IMR-90 (cell line): Measurements from ENCODE around the gene RABEP1. TPM values are rescaled to one million over a fixed set of nuclear protein-coding genes. Genes with fewer than 3 reads are reported as not detected.
A peak's percentile ranks its signal among the peaks of the same experiment; 100 is the strongest.

Experiments
- ATAC-seq: fragments of 200-7000 bp; cut with Tn5 transposase; 2 replicates; pipeline ENCODE4 v1.9.1; 2020; ENCODE audit warnings: low read depth, mild to moderate bottlenecking, moderate library complexity
- BruUV-seq: library from RNA; stranded (reverse); fragments of 400-500 nt; replicated peaks from 2 replicates; lab custom pipeline; 2021; lab: Mats Ljungman, UMichigan
- CTCF ChIA-PET: fragments of 300-600 bp; formaldehyde crosslinking; extraction: SDS; loops from one replicate; lab custom pipeline; 2021; ENCODE audit warnings: antibody characterized with exemption; lab: Yijun Ruan, JAX
- POLR2A ChIA-PET: fragments of 300-600 bp; sonication (Branson Sonifier 250); formaldehyde crosslinking; loops from one replicate; lab custom pipeline; 2022; ENCODE audit warnings: antibody characterized with exemption; ENCODE audit not compliant: unreplicated experiment; lab: Charles Lee
- DNase-seq: peaks from one replicate; pipeline ENCODE4 v3.0.0; 2013
- H2AFZ ChIP-seq: replicated peaks from 2 replicates; pipeline ENCODE3; 2013; ENCODE audit warnings: low read length, mild to moderate bottlenecking; ENCODE audit not compliant: poor library complexity
- H2AK5ac ChIP-seq: 2 replicates; pipeline ENCODE4 v1.6.1; 2013; ENCODE audit warnings: low read depth, low read length, inconsistent platforms
- H2AK9ac ChIP-seq: replicated peaks from 2 replicates; pipeline ENCODE3; 2013; ENCODE audit warnings: mild to moderate bottlenecking, low read depth, low read length, moderate library complexity; ENCODE audit not compliant: poor library complexity
- H2BK120ac ChIP-seq: 2 replicates; pipeline ENCODE4 v1.6.1; 2013; ENCODE audit warnings: low read depth, low read length, inconsistent platforms
- H2BK15ac ChIP-seq: 3 replicates; pipeline ENCODE4 v1.6.1; 2013; ENCODE audit warnings: low read depth, low read length, inconsistent platforms
- H2BK20ac ChIP-seq: 2 replicates; pipeline ENCODE4 v1.6.1; 2013; ENCODE audit warnings: low read depth, mild to moderate bottlenecking, inconsistent platforms, low read length, moderate library complexity
- H2BK5ac ChIP-seq: 2 replicates; pipeline ENCODE4 v1.6.1; 2013; ENCODE audit warnings: mild to moderate bottlenecking, low read depth, low read length, inconsistent platforms; ENCODE audit not compliant: poor library complexity, severe bottlenecking
- H3K14ac ChIP-seq: replicated peaks from 2 replicates; pipeline ENCODE4 v1.6.1; 2013; ENCODE audit warnings: low read depth, low read length, inconsistent platforms
- H3K18ac ChIP-seq: 2 replicates; pipeline ENCODE4 v1.6.1; 2013; ENCODE audit warnings: low read depth, low read length, control low read depth
- H3K23ac ChIP-seq: 2 replicates; pipeline ENCODE4 v1.6.1; 2013; ENCODE audit warnings: low read depth, low read length, inconsistent platforms
- H3K27ac ChIP-seq: 2 replicates; pipeline ENCODE4 v1.5.1; 2013; ENCODE audit warnings: mild to moderate bottlenecking, control low read depth, low read length; ENCODE audit not compliant: insufficient read depth
- H3K27me3 ChIP-seq: 2 replicates; pipeline ENCODE4 v1.6.1; 2013; ENCODE audit warnings: low read length; ENCODE audit not compliant: control insufficient read depth, insufficient read depth
- H3K36me3 ChIP-seq: 2 replicates; pipeline ENCODE4 v1.6.1; 2013; ENCODE audit warnings: low read length, mixed read lengths; ENCODE audit not compliant: control insufficient read depth, insufficient read depth
- H3K4ac ChIP-seq: 2 replicates; pipeline ENCODE4 v1.6.1; 2013; ENCODE audit warnings: low read depth, low read length, inconsistent platforms
- H3K4me1 ChIP-seq: 2 replicates; pipeline ENCODE4 v1.6.1; 2013; ENCODE audit warnings: low read length, mixed read lengths; ENCODE audit not compliant: control insufficient read depth, insufficient read depth
- H3K4me2 ChIP-seq: 2 replicates; pipeline ENCODE4 v1.6.1; 2013; ENCODE audit warnings: low read depth, mild to moderate bottlenecking, control low read depth, low read length, moderate library complexity
- H3K4me3 ChIP-seq: 2 replicates; pipeline ENCODE4 v1.5.1; 2013; ENCODE audit warnings: low read depth, mild to moderate bottlenecking, control low read depth, low read length, moderate library complexity; ENCODE audit not compliant: insufficient read depth
- H3K56ac ChIP-seq: 2 replicates; pipeline ENCODE4 v1.6.1; 2013; ENCODE audit warnings: low read length, inconsistent platforms; ENCODE audit not compliant: insufficient read depth; ENCODE audit errors: extremely low read depth
- H3K79me1 ChIP-seq, 2 experiments: 2 replicates each; pipeline ENCODE4 v1.6.1; 2013; ENCODE audit warnings: low read length in 2 of 2, inconsistent platforms in 1 of 2, low read depth in 1 of 2
- H3K9ac ChIP-seq: 2 replicates; pipeline ENCODE4 v1.6.1; 2013; ENCODE audit warnings: low read depth, low read length, control low read depth
- H3K9me1 ChIP-seq: 2 replicates; pipeline ENCODE4 v1.6.1; 2013; ENCODE audit warnings: low read length, inconsistent platforms; ENCODE audit not compliant: insufficient read depth
- H3K9me3 ChIP-seq: 2 replicates; pipeline ENCODE4 v1.6.1; 2013; ENCODE audit warnings: low read length; ENCODE audit not compliant: control insufficient read depth, insufficient read depth
- H4K20me1 ChIP-seq: 2 replicates; pipeline ENCODE4 v1.6.1; 2013; ENCODE audit warnings: low read length, inconsistent platforms; ENCODE audit not compliant: insufficient read depth
- H4K5ac ChIP-seq: 2 replicates; pipeline ENCODE4 v1.6.1; 2013; ENCODE audit warnings: mild to moderate bottlenecking, low read depth, low read length, control low read depth
- H4K8ac ChIP-seq, 2 experiments: 2 replicates each; pipeline ENCODE4 v1.6.1; 2013; ENCODE audit warnings: low read depth in 2 of 2, low read length in 2 of 2, control low read depth in 1 of 2, inconsistent platforms in 1 of 2
- H4K91ac ChIP-seq: 2 replicates; pipeline ENCODE4 v1.6.1; 2013; ENCODE audit warnings: low read depth, low read length, inconsistent platforms; ENCODE audit not compliant: insufficient read depth
- BHLHE40 ChIP-seq: fragments of 150-350 bp; IDR thresholded peaks from 2 replicates; pipeline ENCODE4 v1.6.1; 2016; ENCODE audit warnings: mild to moderate bottlenecking, low read depth, low read length
- MAZ ChIP-seq: IDR thresholded peaks from 2 replicates; pipeline ENCODE4 v1.6.1; 2012; ENCODE audit warnings: low read depth, mild to moderate bottlenecking, low read length, improper control_type of control experiment, moderate library complexity, borderline replicate concordance
- POLR2A ChIP-seq: IDR thresholded peaks from 2 replicates; pipeline ENCODE4 v1.6.1; 2012; ENCODE audit warnings: mild to moderate bottlenecking, low read depth, low read length
- SMC3 ChIP-seq: fragments of 150-350 bp; IDR thresholded peaks from 2 replicates; pipeline ENCODE4 v1.6.1; 2016; ENCODE audit warnings: low read depth, mild to moderate bottlenecking, antibody characterized with exemption, low read length, moderate library complexity
- WGBS, 2 experiments: methylation state at CpG; one replicate each; pipeline versions ENCODE4 v1.1.5 to v1.1.7; 2013; ENCODE audit warnings: missing lambda C conversion rate in 2 of 2; ENCODE audit not compliant: insufficient read length in 1 of 2; ENCODE audit errors: extremely low coverage in 2 of 2; 5-methylcytosine and 5-hydroxymethylcytosine counted together
- dilution Hi-C: fragments of 300-500 bp; cut with HindIII; formaldehyde crosslinking; loops from one replicate; pipeline ENCODE4 v1.14.3; 2018; ENCODE audit warnings: low sequenced_read_pairs; ENCODE audit not compliant: unreplicated experiment
- in situ Hi-C: fragments of 300-500 bp; cut with MboI; formaldehyde crosslinking; loops from 3 replicates; pipeline ENCODE4 v1.14.3; 2019; ENCODE audit warnings: low sequenced_read_pairs, inconsistent platforms, mixed read lengths
- intact Hi-C: fragments of 100-400 bp; cut with micrococcal nuclease; formaldehyde crosslinking; loops from 2 replicates; pipeline ENCODE4 v1.10.0; 2022
- polyA plus RNA-seq, 3 experiments: library from polyadenylated mRNA; depleted of rRNA; stranded (reverse); fragments of >200 nt; gene quantifications; 2 replicates each; pipeline ENCODE4 v1.2.3, GENCODE V29; 2012; ENCODE audit warnings: low replicate concordance in 1 of 3
- total RNA-seq: library from RNA; depleted of rRNA; stranded (reverse); fragments of >200 nt; gene quantifications from 2 replicates; pipeline ENCODE4 v1.2.3, GENCODE V29; 2012; rRNA removed
- TF ChIP-seq, protein P1 (sequence below): fragments of 150-350 bp; IDR thresholded peaks from 2 replicates; pipeline ENCODE4 v1.6.1; 2016; ENCODE audit warnings: low read depth, mild to moderate bottlenecking, low read length, moderate library complexity, borderline replicate concordance

RABEP1 gene
- total and polyA plus RNA-seq, 2 of the 4 experiments (the other 2 are of a cell fraction): 15.3 to 38.2 TPM

DNA sequence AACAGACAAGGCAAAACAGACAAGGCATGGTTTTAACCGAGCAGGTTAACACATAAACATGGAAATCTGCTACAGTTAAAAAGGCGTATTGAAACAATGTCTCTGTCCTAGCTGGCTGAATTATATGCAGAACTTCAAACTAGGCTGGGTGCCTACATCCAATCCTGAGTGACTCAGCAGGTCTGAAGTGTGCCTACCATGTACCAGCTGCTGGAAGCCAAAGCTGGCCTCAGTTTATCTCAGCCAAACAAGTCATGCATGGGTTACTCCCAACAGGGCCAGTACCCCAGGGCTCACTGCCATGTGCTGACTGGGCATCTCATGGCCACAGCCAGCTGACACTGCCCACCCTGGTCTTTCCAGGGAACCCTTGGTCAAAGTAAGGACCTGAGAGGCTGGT, 152.9 kb downstream of the RABEP1 start:
- dilution Hi-C loops (no loop called here), in situ Hi-C loops (no loop called here), intact Hi-C loops (no loop called here)
- Histone ChIP-seq H3K4me1 (peaks cover 7% of the 10 kb centered on the region), H2BK15ac (no peak overlapping the region), H3K4me2 (no peak overlapping the region), H4K5ac (no peak overlapping the region), H4K91ac (no peak overlapping the region), H2AFZ (no peak overlapping the region), H4K20me1 (peaks cover 15% of the 10 kb centered on the region), H3K9ac (no peak overlapping the region), H3K79me1 (peaks cover 33 to 71% of the 10 kb centered on the region in 2 experiments), H3K18ac (no peak overlapping the region), H3K23ac (no peak overlapping the region), H3K56ac (no peak overlapping the region), H2AK9ac (no peak overlapping the region), H3K9me1 (peaks cover 10% of the 10 kb centered on the region; the same call in 1 of the 2 replicates), H3K4me3 (no peak overlapping the region), H3K36me3 (peaks cover 49% of the 10 kb centered on the region), H3K27ac (no peak overlapping the region), H3K27me3 (no peaks in the 10 kb centered on the region), H2AK5ac (no peak overlapping the region), H2BK120ac (no peak overlapping the region), H2BK5ac (peak overlapping the region; percentile 32), H3K14ac (no peak overlapping the region), H3K4ac (no peak overlapping the region), H2BK20ac (no peak overlapping the region), H3K9me3 (no peaks in the 10 kb centered on the region), H4K8ac (no peak overlapping the region)
- CTCF ChIA-PET: no interaction called here
- no TSS peak for BruUV-seq
- WGBS, 2 experiments: 100% methylated on average over 2 of the region's 2 CpGs; no CpG with 5 or more reads in 1 of the 2 experiments
- ATAC-seq: no peak
- DNase-seq: no peak
- POLR2A ChIA-PET: no interaction called here
- no peak for TF ChIP-seq MAZ
- no peak for TF ChIP-seq BHLHE40
- no peak for TF ChIP-seq POLR2A
- TF ChIP-seq, protein P1, sequence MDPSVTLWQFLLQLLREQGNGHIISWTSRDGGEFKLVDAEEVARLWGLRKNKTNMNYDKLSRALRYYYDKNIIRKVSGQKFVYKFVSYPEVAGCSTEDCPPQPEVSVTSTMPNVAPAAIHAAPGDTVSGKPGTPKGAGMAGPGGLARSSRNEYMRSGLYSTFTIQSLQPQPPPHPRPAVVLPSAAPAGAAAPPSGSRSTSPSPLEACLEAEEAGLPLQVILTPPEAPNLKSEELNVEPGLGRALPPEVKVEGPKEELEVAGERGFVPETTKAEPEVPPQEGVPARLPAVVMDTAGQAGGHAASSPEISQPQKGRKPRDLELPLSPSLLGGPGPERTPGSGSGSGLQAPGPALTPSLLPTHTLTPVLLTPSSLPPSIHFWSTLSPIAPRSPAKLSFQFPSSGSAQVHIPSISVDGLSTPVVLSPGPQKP: no peak
- TF ChIP-seq SMC3: no peak

Other genes starting within 250 kb of the RABEP1 start
- not detected in 2 replicates for gene SLC52A1, start 246.9 kb upstream of the RABEP1 start, total RNA-seq
- not detected in 2 replicates for gene SLC52A1, start 246.9 kb upstream of the RABEP1 start, polyA plus RNA-seq (2012; rRNA removed)
- 0.54 and 0.83 TPM in 2 replicates for gene ZFP3, start 203.8 kb upstream of the RABEP1 start, total RNA-seq
- 0.60 and 0.75 TPM in 2 replicates for gene ZFP3, start 203.8 kb upstream of the RABEP1 start, polyA plus RNA-seq (2012; rRNA removed)
- gene ZNF232, start 170.4 kb upstream of the RABEP1 start, total RNA-seq: 6.4 and 6.5 TPM in 2 replicates
- 3.2 and 4.0 TPM in 2 replicates for gene ZNF232, start 170.4 kb upstream of the RABEP1 start, polyA plus RNA-seq (2012; rRNA removed)
- gene USP6, start 166.3 kb upstream of the RABEP1 start, total RNA-seq: not detected in 2 replicates
- 0.01 and 0.02 TPM in 2 replicates for gene USP6, start 166.3 kb upstream of the RABEP1 start, polyA plus RNA-seq (2012; rRNA removed)
- gene ZNF594, start 90.4 kb upstream of the RABEP1 start, total RNA-seq: 7.2 and 8.1 TPM in 2 replicates
- 2.0 and 2.5 TPM in 2 replicates for gene ZNF594, start 90.4 kb upstream of the RABEP1 start, polyA plus RNA-seq (2012; rRNA removed)
- gene SCIMP, start 47.4 kb upstream of the RABEP1 start, total RNA-seq: not detected in 2 replicates
- gene SCIMP, start 47.4 kb upstream of the RABEP1 start, polyA plus RNA-seq (2012; rRNA removed): not detected in 2 replicates
- gene NUP88, start 137.4 kb downstream of the RABEP1 start, total RNA-seq: 80.5 and 83.7 TPM in 2 replicates
- 57.0 and 63.2 TPM in 2 replicates for gene NUP88, start 137.4 kb downstream of the RABEP1 start, polyA plus RNA-seq (2012; rRNA removed)
- 28.7 and 40.0 TPM in 2 replicates for gene RPAIN, start 137.9 kb downstream of the RABEP1 start, total RNA-seq
- gene RPAIN, start 137.9 kb downstream of the RABEP1 start, polyA plus RNA-seq (2012; rRNA removed): 29.0 and 34.9 TPM in 2 replicates
- gene C1QBP, start 156.9 kb downstream of the RABEP1 start, total RNA-seq: 173 and 267 TPM in 2 replicates
- 156 and 172 TPM in 2 replicates for gene C1QBP, start 156.9 kb downstream of the RABEP1 start, polyA plus RNA-seq (2012; rRNA removed)
- 13.1 and 14.0 TPM in 2 replicates for gene DHX33, start 186.7 kb downstream of the RABEP1 start, total RNA-seq
- gene DHX33, start 186.7 kb downstream of the RABEP1 start, polyA plus RNA-seq (2012; rRNA removed): 16.1 and 17.2 TPM in 2 replicates
- gene DERL2, start 203.9 kb downstream of the RABEP1 start, total RNA-seq: 27.4 and 52.8 TPM in 2 replicates
- 44.1 and 44.2 TPM in 2 replicates for gene DERL2, start 203.9 kb downstream of the RABEP1 start, polyA plus RNA-seq (2012; rRNA removed)
- 11.7 and 18.1 TPM in 2 replicates for gene MIS12, start 204.3 kb downstream of the RABEP1 start, total RNA-seq
- gene MIS12, start 204.3 kb downstream of the RABEP1 start, polyA plus RNA-seq (2012; rRNA removed): 5.7 and 7.5 TPM in 2 replicates